HFFc6 (cell line): Measurements from ENCODE around the gene TRIM10. TPM values are rescaled to one million over a fixed set of nuclear protein-coding genes. Genes with fewer than 3 reads are reported as not detected.
A peak's percentile ranks its signal among the peaks of the same experiment; 100 is the strongest.

ENCODE experiments used
- DNase-seq: peaks from one replicate; pipeline ENCODE4 v3.0.0-alpha.2; 2018
- H3K27ac Mint-ChIP-seq: 2 replicates; pipeline ENCODE4 v1.8.0; 2020; ENCODE audit warnings: mild to moderate bottlenecking, mixed read lengths
- H3K27me3 Mint-ChIP-seq: 2 replicates; pipeline ENCODE4 v1.8.0; 2021; ENCODE audit warnings: mild to moderate bottlenecking, moderate library complexity, mixed read lengths; ENCODE audit not compliant: insufficient read depth
- H3K36me3 Mint-ChIP-seq: 2 replicates; pipeline ENCODE4 v1.8.0; 2021; ENCODE audit warnings: low read depth, mixed read lengths
- H3K4me1 Mint-ChIP-seq: 2 replicates; pipeline ENCODE4 v1.8.0; 2020; ENCODE audit warnings: low read depth, mixed read lengths
- H3K4me3 Mint-ChIP-seq: 2 replicates; pipeline ENCODE4 v1.8.0; 2020; ENCODE audit warnings: mild to moderate bottlenecking, moderate library complexity, mixed read lengths
- H3K9me3 Mint-ChIP-seq: 2 replicates; pipeline ENCODE4 v1.8.0; 2020; ENCODE audit warnings: mild to moderate bottlenecking, mixed read lengths
- total RNA-seq, 6 experiments: library from RNA; stranded (reverse); fragmentation: NEBNext Ultra II Directional; extraction: Animal tissue kit (Norgen Biotek cat#: 25700); gene quantifications; 2 replicates in 1 of 6; 3 replicates in 5 of 6; pipeline ENCODE4 v1.2.3, GENCODE V29; 2021
- TF ChIP-seq, protein P1 (sequence below): fragments of 200-600 bp; sonication (generic); IDR thresholded peaks from 2 replicates; pipeline ENCODE4 v1.5.0; 2021; ENCODE audit warnings: antibody characterized with exemption, mild to moderate bottlenecking

Gene TRIM10
- total RNA-seq, 6 experiments from 2014 or later, result not detected

GRCh38 chr6:30116724-30117123, 44.3 kb downstream of the TRIM10 start:
- DNase-seq, result no peak
- H3K27me3 Mint-ChIP-seq, result peaks cover 18% of the 10 kb centered on the region

GRCh38 chr6:30113841-30114240, 47.2 kb downstream of the TRIM10 start:
- H3K27ac Mint-ChIP-seq, result no peak overlapping the region
- no peak overlapping the region for H3K4me3 Mint-ChIP-seq
- no peaks in the 10 kb centered on the region for H3K9me3 Mint-ChIP-seq
- H3K27me3 Mint-ChIP-seq, result peaks cover 39% of the 10 kb centered on the region
- no peaks in the 10 kb centered on the region for H3K36me3 Mint-ChIP-seq
- peaks cover 5% of the 10 kb centered on the region for H3K4me1 Mint-ChIP-seq
- TF ChIP-seq, protein P1, sequence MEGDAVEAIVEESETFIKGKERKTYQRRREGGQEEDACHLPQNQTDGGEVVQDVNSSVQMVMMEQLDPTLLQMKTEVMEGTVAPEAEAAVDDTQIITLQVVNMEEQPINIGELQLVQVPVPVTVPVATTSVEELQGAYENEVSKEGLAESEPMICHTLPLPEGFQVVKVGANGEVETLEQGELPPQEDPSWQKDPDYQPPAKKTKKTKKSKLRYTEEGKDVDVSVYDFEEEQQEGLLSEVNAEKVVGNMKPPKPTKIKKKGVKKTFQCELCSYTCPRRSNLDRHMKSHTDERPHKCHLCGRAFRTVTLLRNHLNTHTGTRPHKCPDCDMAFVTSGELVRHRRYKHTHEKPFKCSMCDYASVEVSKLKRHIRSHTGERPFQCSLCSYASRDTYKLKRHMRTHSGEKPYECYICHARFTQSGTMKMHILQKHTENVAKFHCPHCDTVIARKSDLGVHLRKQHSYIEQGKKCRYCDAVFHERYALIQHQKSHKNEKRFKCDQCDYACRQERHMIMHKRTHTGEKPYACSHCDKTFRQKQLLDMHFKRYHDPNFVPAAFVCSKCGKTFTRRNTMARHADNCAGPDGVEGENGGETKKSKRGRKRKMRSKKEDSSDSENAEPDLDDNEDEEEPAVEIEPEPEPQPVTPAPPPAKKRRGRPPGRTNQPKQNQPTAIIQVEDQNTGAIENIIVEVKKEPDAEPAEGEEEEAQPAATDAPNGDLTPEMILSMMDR, result no peak
- DNase-seq, result no peak

More at GRCh38 chr6:30116724-30117123, 44.3 kb downstream of the TRIM10 start:
- Mint-ChIP-seq H3K4me1 (peaks cover 17% of the 10 kb centered on the region), H3K4me3 (no peak overlapping the region), H3K9me3 (no peaks in the 10 kb centered on the region), H3K27ac (no peak overlapping the region), H3K36me3 (no peaks in the 10 kb centered on the region)
- TF ChIP-seq, protein P1, result peak; percentile 62

DNA sequence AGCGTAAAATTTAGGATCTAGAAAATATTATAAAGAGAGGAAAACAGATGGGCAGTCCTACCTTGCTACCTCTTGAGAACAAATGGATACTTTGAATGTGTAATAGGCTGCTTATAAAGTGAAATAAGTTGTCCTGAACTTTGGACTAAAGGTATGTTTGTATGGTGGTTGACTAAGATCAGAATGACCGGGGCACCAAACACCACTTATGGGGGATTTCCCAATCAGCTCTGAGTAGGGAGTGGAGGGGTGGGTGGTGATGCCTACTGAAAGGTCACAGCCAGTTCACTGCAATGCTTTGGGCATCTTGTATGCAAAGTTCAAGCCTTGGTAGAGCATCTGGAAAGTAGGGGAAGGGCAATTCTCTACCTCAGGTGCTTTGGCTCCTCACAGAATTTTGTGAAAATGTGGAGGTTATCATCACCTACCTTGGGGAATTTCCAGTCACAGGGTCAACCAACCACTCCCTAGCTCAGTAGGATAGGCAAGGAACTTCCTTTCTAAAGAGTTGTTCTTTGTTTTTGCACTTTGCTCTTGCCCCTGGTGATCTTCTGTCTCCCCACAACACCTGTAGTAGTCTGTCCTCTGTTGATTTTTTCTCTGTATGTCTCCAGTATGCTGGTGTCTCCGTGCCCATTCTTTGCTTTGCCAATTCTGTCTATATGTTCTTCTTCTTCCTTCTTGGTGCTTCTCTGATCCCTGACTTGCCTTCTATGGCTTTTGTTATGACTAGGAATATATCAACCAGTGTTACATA, 47.8 kb downstream of the TRIM10 start, which contains the start of gene TRIM31:
TRIM31 (minus strand) TSS at position 88 of the 757 bp plus-strand sequence. CDS start 285 bp downstream, outside the sequence.
- TF ChIP-seq, protein P1, result no peak
- no peak for DNase-seq
- H3K27me3 Mint-ChIP-seq, result peaks cover 45% of the 10 kb centered on the region
- H3K27ac Mint-ChIP-seq, result no peak within 1 kb of the TSS
- H3K4me3 Mint-ChIP-seq, result no peak within 1 kb of the TSS
- no peaks in the 10 kb centered on the region for H3K9me3 Mint-ChIP-seq
- H3K36me3 Mint-ChIP-seq, result no peaks in the 10 kb centered on the region
- no peaks in the 10 kb centered on the region for H3K4me1 Mint-ChIP-seq

GRCh38 chr6:30112402-30112994, 48.5 kb downstream of the TRIM10 start:
- H3K4me1 Mint-ChIP-seq, result no peaks in the 10 kb centered on the region
- TF ChIP-seq, protein P1, result no peak
- no peak overlapping the region for H3K4me3 Mint-ChIP-seq
- no peak for DNase-seq
- H3K27ac Mint-ChIP-seq, result no peak overlapping the region
- no peaks in the 10 kb centered on the region for H3K36me3 Mint-ChIP-seq
- H3K27me3 Mint-ChIP-seq, result peaks cover 48% of the 10 kb centered on the region
- no peaks in the 10 kb centered on the region for H3K9me3 Mint-ChIP-seq

DNA sequence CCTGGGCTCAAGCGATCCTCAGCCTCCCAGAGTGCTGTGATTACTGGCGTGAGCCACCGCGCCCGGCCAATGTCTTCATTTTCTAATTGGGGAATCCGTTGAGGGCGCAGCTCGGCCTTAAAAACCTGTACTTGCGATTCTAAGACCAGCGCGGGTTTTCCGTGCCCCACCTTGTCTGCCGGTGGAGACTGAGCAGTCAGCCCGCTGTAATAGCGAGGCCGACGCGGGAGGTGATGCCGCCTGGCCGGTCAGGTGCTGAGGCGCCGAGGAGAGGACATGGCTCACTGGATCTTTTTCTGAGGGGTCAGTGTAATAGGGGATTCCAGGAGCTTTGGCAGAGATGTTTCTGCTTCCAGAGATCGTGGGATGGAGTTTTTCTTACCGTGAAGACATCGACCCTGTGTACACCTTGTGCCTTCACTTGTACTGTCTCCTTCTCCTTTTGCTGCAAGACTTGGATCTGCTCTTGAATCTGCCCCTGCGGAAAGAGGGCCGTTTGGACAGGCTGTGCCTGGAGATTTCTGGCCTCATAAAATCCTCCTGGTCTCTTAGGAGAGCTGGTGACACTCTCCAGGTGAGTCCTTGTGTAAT, 49.6 kb downstream of the TRIM10 start:
- peaks cover 48% of the 10 kb centered on the region for H3K27me3 Mint-ChIP-seq
- TF ChIP-seq, protein P1, result no peak
- H3K4me1 Mint-ChIP-seq, result no peaks in the 10 kb centered on the region
- DNase-seq, result no peak
- no peaks in the 10 kb centered on the region for H3K9me3 Mint-ChIP-seq
- H3K4me3 Mint-ChIP-seq, result no peak overlapping the region
- no peaks in the 10 kb centered on the region for H3K36me3 Mint-ChIP-seq
- H3K27ac Mint-ChIP-seq, result no peak overlapping the region
